ENCODE measurements around the gene LBP. TPM values are rescaled to one million over a fixed set of nuclear protein-coding genes. Genes with fewer than 3 reads are reported as not detected.
"Not testable (repeated sequence)": the region's sequence is repeated elsewhere in the genome, so short reads cannot be mapped to it uniquely, and the experiment has no call there.

The LBP gene
- total and polyA plus RNA-seq, 2 donors (not counting 3 experiments of a cell fraction or from before 2014, with no cell fraction given): 0.03 TPM; not detected in 1

- intact Hi-C loops (cut with micrococcal nuclease): no loop called here
- BruUV-seq (replicated peaks): no TSS peak
- H3K9me1 ChIP-seq (replicated peaks; ENCODE audit: control insufficient read depth, extremely low read depth, insufficient read depth, low read length): no peaks in the 10 kb centered on the region
- CTCF ChIA-PET: interaction anchor here (0.7 to 3.6 kb wide), 6 partner anchors 10 to 69 kb away, joined by 3 to 51 read pairs (median 4); no protein-coding TSS in a partner anchor
- TF ChIP-seq MYC (IDR thresholded peaks at IDR 0.05; ENCODE audit: low read depth, low read length): no peak
- TF ChIP-seq FOS (IDR thresholded peaks at IDR 0.05; ENCODE audit: borderline replicate concordance, insufficient read depth, low read length): no peak
- TF ChIP-seq POLR2AphosphoS5 (IDR thresholded peaks at IDR 0.05; ENCODE audit: insufficient read depth, low read depth, low read length): no peak
- TF ChIP-seq POLR2A (IDR thresholded peaks at IDR 0.05; ENCODE audit: low read depth, low read length): no peak
- TF ChIP-seq, protein P1, sequence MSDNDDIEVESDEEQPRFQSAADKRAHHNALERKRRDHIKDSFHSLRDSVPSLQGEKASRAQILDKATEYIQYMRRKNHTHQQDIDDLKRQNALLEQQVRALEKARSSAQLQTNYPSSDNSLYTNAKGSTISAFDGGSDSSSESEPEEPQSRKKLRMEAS (IDR thresholded peaks at IDR 0.05; ENCODE audit: insufficient read depth, insufficient read length): no peak
- TF ChIP-seq EZH2 (IDR thresholded peaks at IDR 0.05; ENCODE audit: borderline replicate concordance, low read depth, low read length, severe bottlenecking): no peak
- TF ChIP-seq, protein P2, sequence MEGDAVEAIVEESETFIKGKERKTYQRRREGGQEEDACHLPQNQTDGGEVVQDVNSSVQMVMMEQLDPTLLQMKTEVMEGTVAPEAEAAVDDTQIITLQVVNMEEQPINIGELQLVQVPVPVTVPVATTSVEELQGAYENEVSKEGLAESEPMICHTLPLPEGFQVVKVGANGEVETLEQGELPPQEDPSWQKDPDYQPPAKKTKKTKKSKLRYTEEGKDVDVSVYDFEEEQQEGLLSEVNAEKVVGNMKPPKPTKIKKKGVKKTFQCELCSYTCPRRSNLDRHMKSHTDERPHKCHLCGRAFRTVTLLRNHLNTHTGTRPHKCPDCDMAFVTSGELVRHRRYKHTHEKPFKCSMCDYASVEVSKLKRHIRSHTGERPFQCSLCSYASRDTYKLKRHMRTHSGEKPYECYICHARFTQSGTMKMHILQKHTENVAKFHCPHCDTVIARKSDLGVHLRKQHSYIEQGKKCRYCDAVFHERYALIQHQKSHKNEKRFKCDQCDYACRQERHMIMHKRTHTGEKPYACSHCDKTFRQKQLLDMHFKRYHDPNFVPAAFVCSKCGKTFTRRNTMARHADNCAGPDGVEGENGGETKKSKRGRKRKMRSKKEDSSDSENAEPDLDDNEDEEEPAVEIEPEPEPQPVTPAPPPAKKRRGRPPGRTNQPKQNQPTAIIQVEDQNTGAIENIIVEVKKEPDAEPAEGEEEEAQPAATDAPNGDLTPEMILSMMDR (IDR thresholded peaks at IDR 0.05; ENCODE audit: extremely low read depth in 1 of 2, insufficient read depth in 1 of 2, low read depth in 1 of 2, low read length in 2 of 2): no peak
- POLR2A ChIA-PET: interaction anchor here (0.6 kb wide), 1 partner anchor 414 kb away, joined by 3 read pairs; no protein-coding TSS in a partner anchor
- FAIRE-seq (no peak), DNase-seq (ENCODE audit: low read depth, low spot score) (no peak)
- no peak overlapping the region for H2AFZ ChIP-seq (ENCODE audit: low read depth, low read length)
- no peaks in the 10 kb centered on the region for H4K20me1 ChIP-seq (replicated peaks; ENCODE audit: control insufficient read depth, extremely low read depth, insufficient read depth, low read length)
- dilution Hi-C loops (cut with MboI; ENCODE audit: extremely low pct_ligation_motif_present, low sequenced_read_pairs): no loop called here
- H3K36me3 ChIP-seq (ENCODE audit: control insufficient read depth in 2 of 2, extremely low read depth in 1 of 2, insufficient read depth in 2 of 2, low read length in 2 of 2): no peaks in the 10 kb centered on the region
- H3K9me3 ChIP-seq (replicated peaks; ENCODE audit: control insufficient read depth, insufficient read depth, low read length): no peaks in the 10 kb centered on the region
- H3K4me1 ChIP-seq (ENCODE audit: control insufficient read depth, extremely low read depth, insufficient read depth, low read length): no peaks in the 10 kb centered on the region
- no peak overlapping the region for H3K4me3 ChIP-seq (replicated peaks in 1 of 3; ENCODE audit: insufficient read depth in 1 of 3, low read depth in 1 of 3, low read length in 3 of 3)
- no peaks in the 10 kb centered on the region for H3K27me3 ChIP-seq (ENCODE audit: control insufficient read depth in 2 of 2, insufficient read depth in 2 of 2, low read length in 2 of 2)
- H3K4me2 ChIP-seq (ENCODE audit: insufficient read depth, low read length): no peak overlapping the region
- no peak overlapping the region for H3K9ac ChIP-seq (replicated peaks; ENCODE audit: extremely low read depth, insufficient read depth, low read length)
- no peak overlapping the region for H3K27ac ChIP-seq (ENCODE audit: insufficient read depth, low read depth, low read length)
- no peaks in the 10 kb centered on the region for H3K79me2 ChIP-seq (ENCODE audit: control insufficient read depth, insufficient read depth, low read length)
These were observed 7.3 kb upstream of the LBP start for GRCh38 chr20:38338849-38339520.

DNA sequence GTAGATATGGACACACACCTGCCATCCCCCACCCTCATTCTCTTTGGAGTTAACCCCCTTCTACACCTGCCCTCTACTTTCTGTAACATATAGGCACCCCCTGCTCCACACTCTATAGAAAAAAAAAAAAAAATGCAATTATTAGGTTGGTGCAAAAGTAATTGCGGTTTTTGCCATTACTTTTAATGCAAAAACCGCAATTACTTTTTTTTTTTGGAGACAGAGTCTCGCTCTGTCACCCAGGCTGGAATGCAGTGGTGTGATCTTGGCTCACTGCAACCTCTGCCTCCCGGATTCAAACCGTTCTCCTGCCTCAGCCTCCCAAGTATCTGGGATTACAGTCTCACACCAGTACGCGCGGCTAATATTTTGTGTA is 6.8 kb upstream of the LBP start:
- H3K36me3 ChIP-seq (ENCODE audit: control insufficient read depth in 2 of 2, extremely low read depth in 1 of 2, insufficient read depth in 2 of 2, low read length in 2 of 2); FAIRE-seq; H3K9ac ChIP-seq (replicated peaks; ENCODE audit: extremely low read depth, insufficient read depth, low read length); H3K9me1 ChIP-seq (replicated peaks; ENCODE audit: control insufficient read depth, extremely low read depth, insufficient read depth, low read length); POLR2A ChIA-PET; DNase-seq (ENCODE audit: low read depth, low spot score); H4K20me1 ChIP-seq (replicated peaks; ENCODE audit: control insufficient read depth, extremely low read depth, insufficient read depth, low read length); intact Hi-C loops (cut with micrococcal nuclease); H3K27ac ChIP-seq (ENCODE audit: insufficient read depth, low read depth, low read length); H3K4me2 ChIP-seq (ENCODE audit: insufficient read depth, low read length); H3K4me1 ChIP-seq (ENCODE audit: control insufficient read depth, extremely low read depth, insufficient read depth, low read length); H3K79me2 ChIP-seq (ENCODE audit: control insufficient read depth, insufficient read depth, low read length); H2AFZ ChIP-seq (ENCODE audit: low read depth, low read length); H3K9me3 ChIP-seq (replicated peaks; ENCODE audit: control insufficient read depth, insufficient read depth, low read length); dilution Hi-C loops (cut with MboI; ENCODE audit: extremely low pct_ligation_motif_present, low sequenced_read_pairs); H3K27me3 ChIP-seq (ENCODE audit: control insufficient read depth in 2 of 2, insufficient read depth in 2 of 2, low read length in 2 of 2); H3K4me3 ChIP-seq (replicated peaks in 1 of 3; ENCODE audit: insufficient read depth in 1 of 3, low read depth in 1 of 3, low read length in 3 of 3); BruUV-seq (replicated peaks): not testable (repeated sequence)
- CTCF ChIA-PET: interaction anchor here (1.3 to 3.6 kb wide), 3 partner anchors 17 to 69 kb away, joined by 4 to 51 read pairs (median 6); no protein-coding TSS in a partner anchor

Data from endothelial cell of umbilical vein (primary cell).